ENCODE results near the gene LRRC8D.

- TF ChIP-seq CTCF (IDR thresholded peaks at IDR 0.05; ENCODE audit: low read depth, low read length), result no peak
- TF ChIP-seq MYC (IDR thresholded peaks at IDR 0.05; ENCODE audit: low read depth, low read length), result no peak
Measured at GRCh38 chr1:89865498-89866382, 44.9 kb downstream of the LRRC8D start.
